NT2/D1 (cell line): ENCODE results near the gene GLYR1.

ENCODE experiments used
- DNase-seq: peaks from one replicate; pipeline ENCODE4 v3.0.0-alpha.2; 2011; ENCODE audit warnings: low read depth, low spot score
- H3K27me3 ChIP-seq: 2 replicates; pipeline ENCODE4 v1.6.0; 2011; ENCODE audit warnings: mild to moderate bottlenecking; ENCODE audit not compliant: insufficient read length, insufficient read depth
- H3K36me3 ChIP-seq: 2 replicates; pipeline ENCODE4 v1.6.1; 2011; ENCODE audit warnings: mild to moderate bottlenecking, low read length, mixed read lengths; ENCODE audit not compliant: insufficient read depth, insufficient read length
- H3K4me1 ChIP-seq: 2 replicates; pipeline ENCODE4 v1.5.1; 2011; ENCODE audit not compliant: insufficient read depth, insufficient read length
- H3K4me3 ChIP-seq: 2 replicates; pipeline ENCODE4 v1.5.1; 2011; ENCODE audit warnings: low read depth; ENCODE audit not compliant: insufficient read length
- H3K9ac ChIP-seq: 2 replicates; pipeline ENCODE4 v1.6.0; 2011; ENCODE audit warnings: low read depth; ENCODE audit not compliant: insufficient read length
- H3K9me3 ChIP-seq: 2 replicates; pipeline ENCODE4 v1.5.1; 2011; ENCODE audit warnings: mild to moderate bottlenecking, low read length; ENCODE audit not compliant: insufficient read depth
- SUZ12 ChIP-seq: IDR thresholded peaks from 2 replicates; pipeline ENCODE4 v1.6.1; 2011; ENCODE audit not compliant: insufficient read length, insufficient read depth; ENCODE audit errors: extremely low read depth
- YY1 ChIP-seq: IDR thresholded peaks from 2 replicates; pipeline ENCODE4 v1.6.1; 2011; ENCODE audit not compliant: insufficient read length, insufficient read depth
- ZNF274 ChIP-seq: IDR thresholded peaks from 2 replicates; pipeline ENCODE4 v1.6.1; 2011; ENCODE audit warnings: mild to moderate bottlenecking, low read depth, low read length

GLYR1 gene

GRCh38 chr16:4855804-4856203 is 8.7 kb upstream of the GLYR1 start:
- H3K27me3 ChIP-seq = no peaks in the 10 kb centered on the region
- H3K4me1 ChIP-seq = peaks cover 5% of the 10 kb centered on the region
- no peaks in the 10 kb centered on the region for H3K9me3 ChIP-seq
- H3K4me3 ChIP-seq = no peak overlapping the region
- peaks cover 80% of the 10 kb centered on the region for H3K36me3 ChIP-seq
- TF ChIP-seq YY1 (no peak), SUZ12 (no peak), ZNF274 (no peak)
- DNase-seq = no peak
- no peak overlapping the region for H3K9ac ChIP-seq

GRCh38 chr16:4855371-4855770 is 8.3 kb upstream of the GLYR1 start:
- Histone ChIP-seq H3K4me3 (no peak overlapping the region), H3K9me3 (no peaks in the 10 kb centered on the region), H3K9ac (no peak overlapping the region), H3K4me1 (peaks cover 5% of the 10 kb centered on the region), H3K27me3 (no peaks in the 10 kb centered on the region), H3K36me3 (peaks cover 76% of the 10 kb centered on the region)
- no peak for TF ChIP-seq SUZ12
- TF ChIP-seq ZNF274 = no peak
- TF ChIP-seq YY1 = no peak
- DNase-seq = no peak

- Histone ChIP-seq H3K9me3 (no peaks in the 10 kb centered on the region), H3K4me1 (peaks cover 2% of the 10 kb centered on the region), H3K27me3 (no peaks in the 10 kb centered on the region), H3K9ac (no peak overlapping the region), H3K36me3 (peaks cover 55% of the 10 kb centered on the region), H3K4me3 (no peak overlapping the region)
- TF ChIP-seq ZNF274 = no peak
- no peak for TF ChIP-seq YY1
- TF ChIP-seq SUZ12 = no peak
- no peak for DNase-seq
Observed at GRCh38 chr16:4852221-4852872, 5.3 kb upstream of the GLYR1 start.

- Histone ChIP-seq H3K9ac (no peak overlapping the region), H3K27me3 (no peaks in the 10 kb centered on the region), H3K9me3 (no peaks in the 10 kb centered on the region), H3K4me3 (no peak overlapping the region), H3K4me1 (peaks cover 2% of the 10 kb centered on the region), H3K36me3 (peaks cover 45% of the 10 kb centered on the region)
- TF ChIP-seq SUZ12 = no peak
- DNase-seq = no peak
Observed at GRCh38 chr16:4850211-4850610, 3.1 kb upstream of the GLYR1 start.

GRCh38 chr16:4847774-4848587 is 893 bp upstream of the GLYR1 start:
- H3K9ac ChIP-seq = peak overlapping the region; percentile 96
- H3K4me1 ChIP-seq = peaks cover 2% of the 10 kb centered on the region
- no peaks in the 10 kb centered on the region for H3K9me3 ChIP-seq
- peaks cover 44% of the 10 kb centered on the region for H3K36me3 ChIP-seq
- DNase-seq = no peak
- no peaks in the 10 kb centered on the region for H3K27me3 ChIP-seq
- no peak for TF ChIP-seq SUZ12
- no peak for TF ChIP-seq YY1
- TF ChIP-seq ZNF274 = no peak
- peak overlapping the region; percentile 90 for H3K4me3 ChIP-seq

DNA sequence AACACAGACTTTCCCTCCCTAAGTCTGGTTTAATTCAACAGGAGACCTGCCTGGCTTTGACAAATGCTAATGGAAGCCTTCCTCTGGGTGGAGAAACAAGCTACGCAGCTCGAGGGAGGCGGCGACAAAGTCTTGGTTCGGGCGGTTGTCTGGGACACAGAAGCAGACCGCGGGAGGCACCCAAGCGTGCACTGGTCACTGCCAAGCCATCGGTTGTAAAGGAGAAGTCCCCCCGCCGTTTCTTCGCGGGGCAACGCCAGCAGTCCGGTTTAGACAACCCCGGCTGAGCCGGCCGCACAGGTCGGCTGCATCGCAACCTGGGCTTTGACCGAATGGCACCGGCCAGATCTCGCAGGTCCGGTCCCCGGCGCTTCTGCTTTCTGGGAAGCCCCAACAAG is 586 bp downstream of the GLYR1 start:
- Histone ChIP-seq H3K36me3 (peaks cover 54% of the 10 kb centered on the region), H3K9ac (peak overlapping the region; percentile 96), H3K9me3 (no peaks in the 10 kb centered on the region), H3K4me1 (no peaks in the 10 kb centered on the region), H3K4me3 (peak overlapping the region; percentile 90), H3K27me3 (no peaks in the 10 kb centered on the region)
- TF ChIP-seq ZNF274 (no peak), YY1 (no peak), SUZ12 (no peak)
- no peak for DNase-seq

DNA sequence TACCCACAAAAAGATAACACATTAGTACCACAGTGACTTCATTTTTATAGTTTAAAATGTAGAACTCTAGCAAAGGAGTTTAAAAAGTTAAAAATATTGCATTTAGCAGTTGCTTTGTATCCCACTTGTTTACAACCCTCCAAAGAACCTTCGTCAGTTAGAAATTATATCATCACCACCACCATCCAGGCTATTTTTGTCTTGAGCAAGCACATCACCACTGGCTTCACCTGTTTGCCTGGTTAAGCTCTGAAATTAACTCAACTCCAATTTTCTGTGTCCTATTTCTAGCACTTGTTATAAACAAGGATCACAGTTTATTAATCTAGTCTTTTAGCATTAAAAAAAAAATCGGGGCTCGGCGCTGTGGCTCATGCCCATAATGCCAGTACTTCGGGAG is 6.1 kb downstream of the GLYR1 start:
- Histone ChIP-seq H3K4me1 (no peaks in the 10 kb centered on the region), H3K9me3 (no peaks in the 10 kb centered on the region), H3K4me3 (no peak overlapping the region), H3K9ac (no peak overlapping the region), H3K27me3 (no peaks in the 10 kb centered on the region), H3K36me3 (peaks cover 92% of the 10 kb centered on the region)
- no peak for DNase-seq
- TF ChIP-seq ZNF274 = no peak
- TF ChIP-seq YY1 = no peak
- no peak for TF ChIP-seq SUZ12
